Measurements from ENCODE around the gene TNFSF8. TPM values are rescaled to one million over a fixed set of nuclear protein-coding genes. Genes with fewer than 3 reads are reported as not detected.

Gene TNFSF8
- total RNA-seq, 1 donor, result not detected

GRCh38 chr9:114852050-114852594 lies 78.3 kb downstream of the TNFSF8 start:
- peaks cover 51% of the 10 kb centered on the region for H3K4me1 ChIP-seq (ENCODE audit: insufficient read depth, low read length)
- no peak for DNase-seq (ENCODE audit: insufficient read length, low spot score, missing footprints)
- no peaks in the 10 kb centered on the region for H4K20me1 ChIP-seq (ENCODE audit: insufficient read depth, low read length)

DNA sequence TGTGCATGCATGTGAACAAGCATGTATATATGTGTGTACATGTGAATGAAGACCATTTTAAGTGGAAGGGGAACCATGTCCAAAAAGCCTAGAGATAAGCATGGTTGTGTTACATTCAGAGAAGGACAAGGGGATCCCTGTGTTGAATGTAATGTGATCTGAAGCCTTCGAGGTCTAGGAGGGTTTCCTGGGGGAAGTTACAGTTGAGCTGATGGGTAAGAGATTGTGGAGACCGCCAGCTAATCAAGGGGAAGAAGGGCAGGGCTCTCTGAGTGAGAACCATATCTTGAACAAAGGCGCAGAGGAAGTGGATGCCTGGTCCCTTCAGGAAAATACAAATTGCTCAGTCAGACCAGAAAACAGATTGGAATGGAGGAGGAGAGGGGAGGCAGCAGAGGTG lies 79.1 kb downstream of the TNFSF8 start:
- Histone ChIP-seq H3K36me3 (ENCODE audit: insufficient read depth, low read length) (no peaks in the 10 kb centered on the region), H3K4me3 (ENCODE audit: insufficient read depth, low read length) (no peak overlapping the region), H2AFZ (ENCODE audit: low read length) (no peak overlapping the region), H3K27me3 (ENCODE audit: insufficient read depth, low read length) (no peaks in the 10 kb centered on the region), H3K9me3 (ENCODE audit: low read depth, low read length) (no peaks in the 10 kb centered on the region), H3K27ac (ENCODE audit: low read depth, low read length) (peak overlapping the region; percentile 75), H3K4me1 (ENCODE audit: insufficient read depth, low read length) (peaks cover 42% of the 10 kb centered on the region), H4K20me1 (ENCODE audit: insufficient read depth, low read length) (no peaks in the 10 kb centered on the region), H3K79me2 (ENCODE audit: insufficient read depth, low read length) (no peaks in the 10 kb centered on the region), H3K4me2 (ENCODE audit: insufficient read depth, low read length) (peak overlapping the region; percentile 7)
- TF ChIP-seq, protein P1, sequence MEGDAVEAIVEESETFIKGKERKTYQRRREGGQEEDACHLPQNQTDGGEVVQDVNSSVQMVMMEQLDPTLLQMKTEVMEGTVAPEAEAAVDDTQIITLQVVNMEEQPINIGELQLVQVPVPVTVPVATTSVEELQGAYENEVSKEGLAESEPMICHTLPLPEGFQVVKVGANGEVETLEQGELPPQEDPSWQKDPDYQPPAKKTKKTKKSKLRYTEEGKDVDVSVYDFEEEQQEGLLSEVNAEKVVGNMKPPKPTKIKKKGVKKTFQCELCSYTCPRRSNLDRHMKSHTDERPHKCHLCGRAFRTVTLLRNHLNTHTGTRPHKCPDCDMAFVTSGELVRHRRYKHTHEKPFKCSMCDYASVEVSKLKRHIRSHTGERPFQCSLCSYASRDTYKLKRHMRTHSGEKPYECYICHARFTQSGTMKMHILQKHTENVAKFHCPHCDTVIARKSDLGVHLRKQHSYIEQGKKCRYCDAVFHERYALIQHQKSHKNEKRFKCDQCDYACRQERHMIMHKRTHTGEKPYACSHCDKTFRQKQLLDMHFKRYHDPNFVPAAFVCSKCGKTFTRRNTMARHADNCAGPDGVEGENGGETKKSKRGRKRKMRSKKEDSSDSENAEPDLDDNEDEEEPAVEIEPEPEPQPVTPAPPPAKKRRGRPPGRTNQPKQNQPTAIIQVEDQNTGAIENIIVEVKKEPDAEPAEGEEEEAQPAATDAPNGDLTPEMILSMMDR (IDR thresholded peaks at IDR 0.05; ENCODE audit: extremely low read depth, low read depth, low read length), result no peak
- DNase-seq (ENCODE audit: insufficient read length, low spot score, missing footprints), result no peak

More at GRCh38 chr9:114852050-114852594, 78.3 kb downstream of the TNFSF8 start:
- H3K36me3 ChIP-seq (ENCODE audit: insufficient read depth, low read length), result no peaks in the 10 kb centered on the region
- H3K4me3 ChIP-seq (ENCODE audit: insufficient read depth, low read length), result no peak overlapping the region
- TF ChIP-seq, protein P1 (IDR thresholded peaks at IDR 0.05; ENCODE audit: extremely low read depth, low read depth, low read length), result no peak
- H3K9me3 ChIP-seq (ENCODE audit: low read depth, low read length), result no peaks in the 10 kb centered on the region
- no peak overlapping the region for H2AFZ ChIP-seq (ENCODE audit: low read length)
- H3K27me3 ChIP-seq (ENCODE audit: insufficient read depth, low read length), result no peaks in the 10 kb centered on the region
- no peaks in the 10 kb centered on the region for H3K79me2 ChIP-seq (ENCODE audit: insufficient read depth, low read length)
- peak overlapping the region; percentile 20 for H3K27ac ChIP-seq (ENCODE audit: low read depth, low read length)
- H3K4me2 ChIP-seq (ENCODE audit: insufficient read depth, low read length), result peak overlapping the region; percentile 7

Other genes starting within 250 kb of the TNFSF8 start
- not detected in 2 replicates for gene TEX48, start 248.4 kb downstream of the TNFSF8 start, total RNA-seq
- gene TNFSF15, start 124.6 kb downstream of the TNFSF8 start, total RNA-seq, result under 0.01 and 0.29 TPM in 2 replicates
- 611 and 664 TPM in 2 replicates for gene TNC, start 187.6 kb upstream of the TNFSF8 start, total RNA-seq